ENCODE data around the gene NDUFS2.
"Not testable (repeated sequence)": the region's sequence is repeated elsewhere in the genome, so short reads cannot be mapped to it uniquely, and the experiment has no call there.

Gene NDUFS2

DNA sequence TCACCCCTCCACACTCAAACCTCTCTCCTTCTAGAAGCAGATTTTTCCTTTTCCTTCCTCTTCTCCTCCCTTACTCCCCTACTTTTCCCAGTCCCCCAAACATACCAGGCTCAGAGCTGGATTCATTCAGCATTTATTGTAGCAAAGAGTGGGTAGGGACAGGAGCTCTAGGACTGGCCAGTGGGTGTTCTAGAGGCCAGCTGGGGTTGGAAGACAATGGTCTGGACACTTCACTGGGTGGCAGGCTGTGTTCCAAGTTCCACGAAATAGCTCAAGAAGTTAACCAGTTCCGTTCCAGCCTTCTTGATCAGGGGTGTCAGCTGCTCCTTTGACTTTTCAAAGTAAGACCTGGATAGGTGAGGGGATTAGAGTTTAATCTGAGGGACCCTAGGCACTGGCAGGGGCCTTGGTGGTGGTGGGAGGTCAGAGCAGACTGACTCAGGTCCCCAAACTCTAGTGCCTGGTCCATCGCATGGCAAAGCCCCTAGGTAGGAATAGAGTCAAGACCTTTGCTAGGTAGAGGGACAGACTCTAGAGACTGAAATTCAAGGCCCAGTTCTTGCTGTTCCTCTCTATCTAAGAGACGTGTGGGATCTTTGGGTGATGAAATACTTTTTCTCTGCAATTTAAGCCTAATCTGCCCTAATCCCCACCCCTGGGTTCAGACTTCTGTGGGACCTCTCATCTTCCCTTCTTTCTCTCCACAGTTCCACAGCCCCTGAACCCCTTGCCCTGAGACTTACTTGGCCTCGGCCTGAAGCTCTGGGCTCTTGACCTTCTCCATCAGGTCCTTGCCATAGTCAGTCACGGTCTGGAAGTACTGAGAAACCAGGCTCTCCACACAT lies 20.2 kb downstream of the NDUFS2 start:
- DNase-seq, result no peak

- no peak for DNase-seq
These were observed 21.9 kb downstream of the NDUFS2 start for GRCh38 chr1:161223805-161224694.

- not testable (repeated sequence) for DNase-seq
These were observed 22.5 kb downstream of the NDUFS2 start for GRCh38 chr1:161224695-161225087.

DNA sequence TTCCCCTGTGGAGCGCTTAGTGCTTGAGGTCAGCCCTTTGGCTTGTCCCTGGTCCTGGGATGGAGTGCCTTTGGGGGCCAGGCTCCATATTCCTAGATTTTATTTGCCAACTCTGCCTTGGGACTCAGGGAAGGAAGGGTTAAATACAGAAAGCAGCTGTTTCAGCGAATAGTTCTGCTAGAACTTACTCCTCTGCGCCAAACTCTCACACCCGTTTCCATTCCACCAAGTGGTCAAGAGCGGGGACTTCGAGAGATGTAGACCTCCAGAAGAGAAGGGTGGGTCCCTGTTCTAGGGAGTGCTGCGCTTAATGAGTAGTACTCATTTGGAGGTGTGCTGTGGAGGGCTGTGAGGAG lies 23.0 kb downstream of the NDUFS2 start:
- DNase-seq, result no peak

- peak; percentile 98 for DNase-seq
These were observed 23.6 kb downstream of the NDUFS2 start, which contains the start of gene TOMM40L for GRCh38 chr1:161225534-161226319. TSS of gene TOMM40L (plus strand) at chr1:161226060. CDS start at chr1:161226490, 430 bp downstream.

DNA sequence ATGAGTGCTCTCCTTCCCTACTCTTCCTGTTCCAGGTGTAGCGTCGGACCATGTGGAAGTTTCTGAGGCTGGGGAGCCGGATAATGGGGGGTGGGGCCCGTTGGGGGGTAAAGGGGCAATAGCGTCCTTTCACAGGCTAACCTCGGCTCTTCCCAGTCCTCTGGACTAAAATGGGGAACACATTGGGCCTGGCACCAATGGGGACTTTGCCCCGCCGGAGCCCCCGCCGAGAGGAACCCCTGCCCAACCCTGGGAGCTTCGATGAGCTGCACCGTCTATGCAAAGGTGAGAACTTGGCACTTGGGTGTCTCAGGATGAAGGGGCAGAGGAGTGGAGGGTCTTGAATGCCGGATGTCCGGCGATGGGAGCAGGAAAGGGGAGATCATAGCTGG lies 24.1 kb downstream of the NDUFS2 start:
- DNase-seq, result peak; percentile 62

- peak; percentile 62 for DNase-seq
These were observed 24.6 kb downstream of the NDUFS2 start for GRCh38 chr1:161226759-161227158.

GRCh38 chr1:161227196-161227871 lies 25.2 kb downstream of the NDUFS2 start:
- DNase-seq, result peak; percentile 88

DNA sequence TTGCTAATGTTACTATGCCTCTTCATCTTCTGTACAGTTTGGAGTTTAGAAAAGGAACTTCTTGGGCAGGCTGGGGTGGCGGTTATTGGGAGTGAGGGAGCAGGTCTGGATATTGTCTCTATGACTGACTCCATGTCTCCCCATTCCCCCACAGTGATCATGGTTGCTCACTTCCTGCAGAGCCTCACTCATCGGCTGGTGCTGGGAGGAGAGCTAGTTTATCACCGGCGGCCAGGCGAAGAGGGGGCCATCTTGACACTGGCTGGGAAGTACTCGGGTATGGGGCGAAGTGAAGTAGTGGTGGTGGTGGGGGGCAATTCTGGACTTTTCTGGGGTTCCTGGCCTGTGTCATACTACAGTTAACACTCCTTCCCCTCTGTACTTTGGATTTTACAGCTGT lies 25.9 kb downstream of the NDUFS2 start:
- DNase-seq, result no peak

DNA sequence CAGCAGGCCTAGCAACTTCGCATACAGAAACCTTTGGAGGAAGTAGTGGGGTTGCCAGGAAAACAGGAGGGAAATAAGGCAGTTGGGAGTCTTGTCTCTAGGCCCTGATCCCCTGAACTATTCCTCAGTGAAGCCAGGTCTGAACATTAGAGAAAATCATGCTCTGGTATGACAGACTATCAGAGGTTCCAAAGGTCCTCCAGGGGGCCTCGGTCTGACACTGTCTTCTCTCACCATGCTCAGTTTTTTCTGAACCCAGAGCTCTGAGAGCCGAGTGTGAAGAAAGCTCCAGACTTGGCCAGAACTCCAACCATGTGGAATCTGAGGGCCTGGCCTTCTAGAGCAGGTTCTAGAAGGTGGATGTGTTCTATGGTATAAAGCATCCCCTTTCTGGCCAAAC lies 27.7 kb downstream of the NDUFS2 start:
- DNase-seq, result no peak

GRCh38 chr1:161230762-161231161 lies 28.6 kb downstream of the NDUFS2 start:
- DNase-seq, result no peak

GRCh38 chr1:161233102-161233501 lies 30.9 kb downstream of the NDUFS2 start:
- DNase-seq, result no peak

DNA sequence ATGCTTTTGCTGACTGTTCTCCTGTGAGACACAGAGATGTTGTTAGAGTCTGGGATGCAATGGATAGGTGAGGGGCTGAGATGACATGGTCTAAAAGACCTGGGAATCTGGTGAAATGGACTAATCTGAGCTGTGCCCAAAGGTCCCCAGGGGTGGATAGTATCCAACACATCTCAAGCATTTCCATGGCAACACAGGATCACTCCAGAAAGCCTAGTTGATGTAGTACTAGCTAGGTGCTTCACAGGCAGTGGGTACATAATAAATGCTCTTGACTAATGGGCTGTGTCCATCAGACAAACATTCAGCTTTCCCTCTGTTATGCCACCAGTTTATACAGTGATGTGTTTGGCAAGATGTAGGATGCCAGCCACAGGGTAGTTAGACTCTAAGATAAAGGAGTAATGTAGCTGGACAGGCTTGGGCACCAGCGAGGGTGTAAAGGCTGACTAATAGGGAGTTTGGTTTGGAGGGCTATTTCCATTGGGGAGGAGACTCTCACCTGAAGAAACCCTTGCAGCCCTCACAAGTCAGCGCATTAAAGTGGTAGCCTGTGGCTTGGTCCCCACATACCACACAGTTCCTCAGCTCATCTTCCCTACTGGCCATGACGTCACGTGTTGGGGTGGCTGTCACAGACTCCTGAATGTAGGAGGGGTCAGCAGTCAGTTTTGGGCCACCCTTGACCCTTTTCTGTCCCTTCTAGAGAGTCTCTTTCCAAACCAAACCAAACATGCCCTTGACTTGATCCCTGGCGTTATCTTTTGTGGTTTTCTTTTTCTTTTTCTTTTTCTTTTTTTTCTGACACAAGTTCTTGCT lies 34.0 kb downstream of the NDUFS2 start:
- DNase-seq, result no peak

DNA sequence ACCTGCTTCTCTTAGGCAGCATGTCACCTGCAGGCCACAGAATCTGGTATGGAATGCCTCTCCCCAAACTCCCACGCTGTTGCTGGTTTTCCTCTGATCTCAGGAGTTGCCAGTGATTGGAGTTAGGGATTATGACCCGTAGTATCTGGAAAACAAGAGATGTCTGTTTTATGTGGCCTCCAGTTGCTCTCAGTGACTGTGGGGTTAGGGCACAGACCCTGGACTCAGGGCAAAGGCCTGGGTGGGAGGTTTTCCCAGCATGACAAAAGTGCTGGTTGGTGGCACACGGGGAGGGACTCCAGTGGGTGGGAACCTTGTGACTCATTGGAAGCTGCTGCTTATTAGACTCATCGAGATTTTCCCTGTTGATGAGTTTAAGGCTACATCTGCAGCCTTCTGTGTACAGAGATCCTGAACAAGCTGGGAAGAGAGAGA lies 35.9 kb downstream of the NDUFS2 start, which contains the start of gene NR1I3:
Gene NR1I3 (minus strand): TSS at position 165 of the 435 bp plus-strand sequence. CDS start 1,638 bp downstream, outside the sequence.
- no peak for DNase-seq

GRCh38 chr1:161241682-161242081 lies 39.5 kb downstream of the NDUFS2 start:
- no peak for DNase-seq

GRCh38 chr1:161242313-161242712 lies 40.1 kb downstream of the NDUFS2 start:
- DNase-seq, result no peak

GRCh38 chr1:161244888-161245287 lies 42.7 kb downstream of the NDUFS2 start:
- DNase-seq, result no peak

DNA sequence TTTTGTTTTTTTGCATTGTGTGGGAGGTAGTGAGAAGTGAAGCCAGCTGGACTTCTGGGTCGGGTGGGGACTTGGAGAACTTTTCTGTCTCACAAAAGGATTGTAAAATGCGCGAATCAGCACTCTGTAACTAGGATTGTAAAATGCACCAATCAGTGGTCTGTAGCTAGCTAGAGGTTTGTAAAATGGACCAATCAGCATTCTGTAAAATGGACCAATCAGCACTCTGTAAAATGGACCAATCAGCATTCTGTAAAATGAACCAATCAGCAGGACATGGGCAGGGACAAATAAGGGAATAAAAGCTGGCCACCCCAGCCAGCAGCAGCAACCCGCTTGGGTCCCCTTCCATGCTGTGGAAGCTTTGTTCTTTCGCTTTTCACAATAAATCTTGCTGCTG lies 47.9 kb downstream of the NDUFS2 start:
- not testable (repeated sequence) for DNase-seq

- no peak for DNase-seq
These were observed 48.7 kb downstream of the NDUFS2 start for GRCh38 chr1:161250829-161251228.

GRCh38 chr1:161251579-161251978 lies 49.4 kb downstream of the NDUFS2 start:
- DNase-seq, result no peak

GRCh38 chr1:161255302-161255701 lies 53.1 kb downstream of the NDUFS2 start:
- DNase-seq, result not testable (repeated sequence)
